Putamen (tissue), 1 donor: ENCODE results near the gene HDGF.
A peak's percentile ranks its signal among the peaks of the same experiment; 100 is the strongest.

ENCODE experiments used
- DNase-seq: peaks from one replicate; pipeline ENCODE4 v3.0.0-alpha.2; 2016; ENCODE audit warnings: low spot score

Gene HDGF

DNA sequence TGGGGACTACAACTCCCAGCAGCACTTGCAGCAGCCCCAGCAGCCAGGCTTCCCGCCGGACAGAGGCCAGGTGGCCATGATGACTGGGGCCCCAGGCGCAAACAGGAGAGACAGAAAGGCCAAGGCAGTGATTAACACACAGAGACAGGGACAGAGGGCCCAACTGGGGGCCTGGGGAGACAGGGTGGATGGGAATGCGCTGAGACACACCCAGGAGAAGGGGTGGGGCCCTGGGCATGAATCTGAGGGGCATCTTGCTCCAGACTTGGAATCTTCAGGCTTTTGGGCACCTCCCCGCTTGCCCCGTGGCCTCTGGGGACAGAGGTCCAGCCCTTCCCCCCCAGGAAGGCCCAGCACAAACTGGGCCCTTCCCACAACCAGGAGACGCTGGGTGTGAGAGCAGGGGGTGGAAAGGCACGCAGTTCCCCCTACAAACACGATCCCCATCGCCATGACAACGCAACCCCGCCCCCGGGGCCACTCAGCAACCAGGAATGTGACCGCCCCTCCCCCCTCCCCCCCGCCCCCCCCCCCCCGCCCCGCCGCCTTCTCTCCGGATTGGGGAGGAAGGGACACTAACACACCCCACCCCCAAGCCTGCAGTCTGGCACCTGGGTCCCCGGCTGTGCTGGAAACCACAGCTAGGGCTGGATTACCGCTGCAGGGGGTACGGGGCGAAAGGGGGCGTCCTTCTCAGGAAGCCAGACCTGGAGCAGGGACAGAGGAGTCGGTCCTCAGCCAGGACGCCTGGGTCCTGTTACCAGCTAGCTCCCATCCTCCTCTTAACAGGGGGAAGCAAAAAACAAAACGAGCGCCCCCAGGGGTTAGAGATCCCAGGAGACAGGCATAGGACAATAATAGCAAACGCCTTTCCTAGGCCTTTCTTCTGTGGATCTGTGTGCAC is 4.5 kb downstream of the HDGF start:
- DNase-seq: peak; percentile 80

DNA sequence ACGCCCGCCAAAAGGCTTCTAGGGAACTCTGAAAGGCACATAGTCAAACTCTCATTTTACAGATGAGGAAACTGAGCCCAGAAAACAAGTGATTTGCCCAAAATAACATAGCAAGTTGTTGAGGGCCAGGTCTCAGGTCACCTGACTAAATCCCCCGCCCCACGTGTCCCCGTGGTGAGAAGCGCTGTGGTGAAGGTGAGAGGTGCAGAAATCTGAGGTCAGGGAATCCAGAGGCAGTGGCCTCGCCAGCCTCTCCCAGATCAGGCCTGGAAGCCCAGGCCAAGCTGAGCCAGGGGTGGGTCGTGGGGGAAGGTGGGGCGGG is 5.1 kb downstream of the HDGF start:
- no peak for DNase-seq

DNA sequence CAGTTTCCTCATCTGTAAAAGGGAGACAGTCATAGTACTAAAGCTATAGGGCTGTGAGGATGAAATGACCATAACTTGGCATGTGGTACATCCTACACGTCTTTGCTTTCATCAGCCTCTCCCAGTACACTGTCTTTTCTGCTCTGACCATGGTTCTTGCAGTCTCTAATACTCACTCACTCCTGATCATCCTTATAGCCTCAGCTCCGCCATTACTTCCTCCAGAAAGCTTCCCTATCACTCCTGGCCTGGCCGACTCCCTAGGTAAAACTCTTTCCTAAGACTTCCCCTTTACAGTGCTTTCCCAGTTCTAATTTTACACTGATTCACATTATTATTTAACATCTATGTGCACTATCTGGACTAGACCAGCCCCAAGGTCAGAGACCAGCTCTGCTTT is 5.6 kb downstream of the HDGF start:
- no peak for DNase-seq

DNA sequence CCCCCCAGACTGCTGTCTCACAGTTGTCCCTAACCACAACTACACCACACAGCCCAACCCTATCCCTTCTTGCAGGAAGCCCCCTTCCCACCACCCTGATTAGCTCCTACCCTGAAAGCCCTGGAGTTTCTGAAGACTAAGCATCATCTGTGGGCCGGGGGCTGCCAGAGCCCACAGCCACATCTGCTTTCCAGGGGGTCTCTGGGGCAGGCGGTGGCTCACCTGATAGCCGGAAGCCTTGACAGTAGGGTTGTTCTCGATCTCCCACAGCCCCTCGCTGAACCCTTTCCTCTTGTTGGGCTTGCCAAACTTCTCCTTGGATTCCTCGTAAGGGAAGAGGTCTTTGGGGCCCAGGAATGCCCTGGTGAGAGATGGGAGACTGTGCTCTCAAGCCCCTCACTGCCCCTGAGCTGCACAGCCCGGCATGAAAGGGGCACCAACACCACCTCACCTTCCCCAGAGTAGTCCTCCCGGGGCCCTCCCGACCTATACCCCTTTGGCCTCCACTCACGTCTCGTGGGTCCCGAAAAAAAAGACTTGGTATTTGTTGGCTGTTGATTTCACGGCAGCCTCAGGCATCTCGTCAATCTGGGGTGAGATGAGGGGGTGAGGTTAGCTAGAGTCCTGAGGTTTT is 6.6 kb downstream of the HDGF start:
- no peak for DNase-seq

DNA sequence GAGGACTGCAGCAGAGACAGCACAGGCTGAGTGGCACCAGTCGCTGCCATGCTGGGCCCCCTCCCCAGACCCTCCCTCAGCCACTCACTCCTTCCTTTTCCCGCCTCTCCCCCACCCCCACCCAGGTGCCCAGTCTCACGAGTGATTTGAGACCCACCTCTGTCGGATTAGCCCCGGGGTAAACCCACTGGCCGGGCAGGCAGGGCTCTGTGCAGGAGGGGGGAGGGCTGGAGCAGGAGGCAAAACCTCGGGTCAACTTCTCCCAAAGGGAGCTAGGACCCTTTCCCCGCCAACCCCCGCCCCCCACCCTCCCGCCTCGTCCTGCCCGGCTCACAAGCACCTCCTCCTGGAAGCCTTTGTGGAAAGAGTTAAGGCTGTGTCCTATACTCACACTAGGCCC is 7.1 kb downstream of the HDGF start:
- DNase-seq: no peak

DNA sequence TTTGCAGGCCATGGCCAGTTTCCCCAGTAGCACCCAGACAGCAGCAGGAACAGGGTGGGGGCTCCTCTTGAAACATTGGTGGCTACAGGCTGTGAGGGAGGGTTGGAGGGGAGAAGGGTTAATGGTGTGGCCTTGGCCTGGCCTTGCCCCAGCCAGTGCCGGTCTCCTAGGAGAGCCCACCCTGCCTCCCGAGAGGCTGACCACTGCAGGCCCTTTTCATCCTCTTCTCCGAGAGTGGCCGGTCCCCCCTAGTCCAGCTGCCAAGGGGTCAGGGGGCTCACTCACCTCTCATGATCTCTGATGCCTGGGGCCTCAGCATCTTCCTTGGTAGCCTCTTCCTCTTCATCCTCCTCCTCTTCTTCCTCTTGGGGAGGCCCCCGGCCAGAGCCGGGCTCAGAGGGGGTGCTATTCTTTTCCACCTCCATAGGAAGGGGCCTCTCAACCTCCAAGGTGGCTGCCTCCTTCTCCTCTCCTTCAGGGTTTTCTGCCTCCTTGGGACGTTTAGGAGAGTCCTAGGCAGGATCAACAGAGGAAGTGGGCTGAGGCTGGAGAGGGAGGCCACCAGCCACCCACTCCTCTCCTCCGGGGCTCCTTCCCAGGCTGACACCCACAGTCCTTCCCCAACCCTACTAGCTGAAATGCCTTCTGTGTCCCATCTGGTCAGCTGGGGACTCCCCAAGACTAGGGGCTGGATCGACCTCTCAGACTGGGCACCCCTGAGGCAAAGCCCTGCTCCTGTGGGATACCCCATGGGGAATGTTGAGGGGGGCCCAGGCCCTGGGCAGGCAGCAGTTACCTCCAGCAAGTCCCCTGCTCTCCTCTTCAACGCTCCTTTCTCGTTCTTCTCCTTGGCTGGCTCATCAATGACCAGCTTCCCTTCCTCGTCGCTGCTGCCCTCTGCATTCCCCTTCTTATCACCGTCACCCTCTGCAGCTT is 7.8 kb downstream of the HDGF start:
- DNase-seq: no peak

DNA sequence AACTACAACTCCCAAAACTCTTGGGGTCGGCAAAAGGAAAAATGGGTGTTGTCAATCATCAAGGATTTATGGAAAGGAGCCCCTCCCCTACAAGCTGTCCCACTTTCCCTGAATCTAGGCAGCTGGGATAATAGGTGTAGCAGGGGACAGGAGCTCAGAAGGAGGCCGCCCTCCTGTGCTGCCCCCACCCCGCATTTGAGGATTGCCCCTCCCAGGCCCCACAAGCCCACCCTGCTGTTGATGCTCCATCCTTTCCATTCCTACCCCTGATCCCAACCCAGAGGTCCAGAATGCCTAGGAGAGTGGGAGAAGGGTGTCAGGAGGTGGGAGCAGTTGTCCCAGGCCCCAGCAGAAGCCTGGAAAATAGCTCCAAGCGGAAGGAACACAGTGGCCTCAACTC is 8.7 kb downstream of the HDGF start:
- DNase-seq: no peak

DNA sequence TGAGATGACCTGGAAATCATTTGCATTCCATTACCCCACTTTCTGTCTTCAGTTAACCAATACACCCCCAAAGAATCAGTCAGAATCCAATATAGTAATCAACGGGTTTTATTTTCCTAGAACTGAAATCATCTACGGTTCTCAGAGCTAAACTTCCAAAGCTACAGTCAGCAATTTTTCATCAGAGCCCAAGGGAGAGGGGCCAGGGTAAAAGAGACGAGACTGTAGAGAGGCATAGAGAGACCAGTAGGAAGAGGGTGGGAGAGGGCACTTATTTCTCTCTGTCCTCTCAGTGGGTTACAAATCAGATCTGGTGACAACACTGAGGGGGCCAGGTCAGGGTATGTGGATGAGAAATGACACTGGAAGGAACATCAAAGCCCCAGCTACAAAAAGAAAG is 9.5 kb downstream of the HDGF start:
- no peak for DNase-seq

DNA sequence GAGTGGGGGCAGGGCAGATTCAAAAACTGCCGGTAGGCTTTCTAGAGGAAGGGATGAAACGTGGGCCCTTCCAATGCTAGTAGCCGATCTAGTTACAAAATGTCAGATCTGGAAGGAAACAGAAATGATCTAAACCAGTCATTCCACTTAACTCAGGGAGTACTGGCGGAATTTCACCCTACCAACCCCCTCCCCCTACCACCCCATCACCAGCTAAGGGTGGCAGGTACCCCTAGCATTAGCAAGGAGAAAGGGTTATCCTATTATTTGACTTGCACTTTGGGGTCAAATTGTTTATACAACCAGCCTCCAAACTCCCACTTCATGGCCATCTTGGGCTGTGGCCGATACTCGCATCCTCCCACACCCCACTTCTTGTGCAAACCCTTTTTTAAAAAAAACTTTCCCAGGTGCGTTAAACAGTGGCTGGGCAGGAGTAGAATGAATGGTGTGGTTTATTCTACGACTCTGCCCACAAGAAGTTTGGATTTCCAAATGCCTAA is 9.9 kb downstream of the HDGF start:
- DNase-seq: no peak

DNA sequence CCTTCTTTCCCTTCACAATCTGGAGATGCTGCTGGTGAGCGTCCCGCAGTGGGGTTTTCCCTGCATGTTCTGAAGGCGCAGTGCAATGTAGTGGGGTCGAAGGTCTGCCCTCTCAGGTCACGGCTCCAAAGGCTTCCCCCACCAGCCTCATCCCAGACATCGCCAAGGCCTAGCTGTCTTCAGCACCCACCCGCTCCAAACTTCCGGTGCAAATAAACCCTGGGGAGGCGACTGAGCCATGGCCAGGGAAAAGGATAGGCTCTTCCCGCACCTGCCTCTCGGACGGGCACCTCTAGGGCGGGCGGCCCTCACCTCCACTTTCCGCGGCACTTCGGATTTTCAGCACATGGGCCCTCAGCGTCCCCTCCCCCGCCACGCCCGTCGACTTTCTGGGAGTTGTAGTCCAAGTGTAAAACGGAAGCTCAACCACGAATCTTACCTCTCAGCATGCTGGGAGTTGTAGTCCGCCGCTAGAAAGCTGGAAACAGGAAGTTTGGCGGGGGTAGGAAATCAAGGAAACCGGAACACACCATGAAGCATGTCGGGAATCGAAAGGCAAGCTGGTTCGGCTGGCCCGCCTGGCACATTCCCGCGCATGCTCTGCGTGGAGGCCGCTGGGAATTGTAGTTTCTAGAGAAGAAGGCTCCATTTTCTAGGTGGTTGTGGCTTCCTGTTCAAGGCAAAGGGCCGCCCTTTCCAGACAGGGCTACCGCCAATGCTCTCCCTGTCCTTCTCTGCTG is 10.6 kb downstream of the HDGF start, which contains the start of gene MRPL24:
TSS of gene MRPL24 (minus strand) at position 348 of the 740 bp plus-strand sequence. CDS start 2,384 bp downstream, outside the sequence.
- peak; percentile 100 for DNase-seq

DNA sequence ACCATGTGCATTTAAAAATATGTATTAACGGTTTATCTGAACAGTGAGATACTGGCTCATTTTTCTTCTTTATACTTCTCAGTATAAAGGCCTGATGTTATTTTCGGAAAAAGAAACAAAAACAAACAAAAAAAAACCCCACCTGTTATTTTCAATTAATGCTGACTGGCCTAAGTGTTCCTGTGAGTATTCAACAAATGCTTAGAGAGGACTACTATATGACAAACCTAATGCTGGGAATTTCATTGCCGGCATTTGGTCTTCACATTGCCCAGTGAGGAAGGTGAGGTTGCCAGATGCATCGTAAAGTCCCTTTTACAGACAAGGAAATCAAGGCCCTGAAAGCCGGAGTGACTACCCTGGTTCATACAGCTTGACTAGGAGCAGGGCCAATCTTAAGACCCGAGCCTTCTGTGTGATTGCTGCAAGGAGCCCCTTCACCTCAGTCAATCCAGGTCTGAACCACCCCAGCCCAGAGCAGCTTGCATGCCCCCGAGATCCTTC is 11.2 kb downstream of the HDGF start:
- DNase-seq: no peak

DNA sequence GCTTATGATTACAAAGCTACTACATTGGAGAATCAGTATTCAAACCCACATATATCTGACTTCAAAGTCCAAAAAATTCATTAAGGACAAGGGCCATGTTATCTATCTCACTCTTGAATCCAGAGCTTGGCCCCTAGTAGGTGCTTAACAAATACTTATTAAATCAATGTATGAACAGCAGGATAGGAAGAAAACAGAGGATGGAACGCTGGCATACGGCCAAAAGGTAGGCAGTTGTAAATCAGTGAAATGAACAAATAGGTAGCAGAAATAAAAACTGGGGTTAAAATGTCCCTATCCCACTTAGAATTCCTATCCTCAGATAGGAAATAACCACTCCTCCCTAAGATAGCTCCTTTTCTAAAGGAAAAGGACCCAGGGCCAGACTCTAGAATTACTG is 12.6 kb downstream of the HDGF start:
- DNase-seq: no peak

DNA sequence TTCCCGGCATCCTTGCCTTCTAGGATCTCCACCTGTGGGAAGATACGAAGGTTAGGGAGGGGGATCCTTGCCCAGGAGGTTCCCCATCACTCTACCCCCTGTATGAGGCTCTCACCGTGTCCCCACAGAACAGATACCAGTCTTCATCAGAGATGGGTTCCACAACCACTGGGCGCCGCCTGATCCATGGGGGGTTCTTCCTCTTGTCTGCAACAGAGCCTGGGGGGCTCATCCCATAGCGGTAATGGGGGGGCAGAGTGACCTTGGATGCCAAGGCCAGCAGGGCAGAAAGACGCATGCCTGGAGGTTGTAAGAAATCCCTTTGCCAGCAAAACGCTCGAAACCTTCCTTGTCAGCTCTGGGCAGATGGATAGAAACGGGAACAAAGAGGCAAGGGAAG is 13.1 kb downstream of the HDGF start:
- no peak for DNase-seq

DNA sequence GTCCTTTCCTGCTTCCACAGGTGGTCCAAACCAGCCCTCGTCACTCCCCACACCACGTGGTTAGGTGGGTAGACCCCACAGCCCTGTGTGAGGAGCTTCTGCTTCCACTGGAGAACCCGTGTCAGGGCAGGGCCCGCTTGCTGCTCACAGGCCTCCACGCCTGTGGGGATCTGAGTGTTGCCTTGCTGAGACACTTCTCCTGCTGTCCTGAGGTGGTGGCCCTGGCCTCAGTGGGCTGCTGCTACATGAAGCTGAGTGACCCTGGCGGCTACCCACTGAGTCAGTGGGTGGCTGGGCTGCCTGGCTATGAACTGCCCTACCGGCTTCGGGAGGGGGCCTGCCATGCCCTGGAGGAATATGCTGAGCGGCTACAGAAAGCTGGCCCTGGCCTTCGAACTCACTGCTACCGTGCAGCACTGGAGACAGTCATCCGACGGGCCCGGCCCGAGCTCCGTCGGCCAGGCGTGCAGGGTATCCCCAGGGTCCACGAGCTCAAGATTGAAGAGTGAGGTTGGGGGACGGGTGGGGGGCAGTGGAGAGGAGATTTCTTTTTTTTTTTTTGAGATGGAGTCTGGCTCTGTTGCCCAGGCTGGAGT is 17.4 kb downstream of the HDGF start:
- DNase-seq: no peak

DNA sequence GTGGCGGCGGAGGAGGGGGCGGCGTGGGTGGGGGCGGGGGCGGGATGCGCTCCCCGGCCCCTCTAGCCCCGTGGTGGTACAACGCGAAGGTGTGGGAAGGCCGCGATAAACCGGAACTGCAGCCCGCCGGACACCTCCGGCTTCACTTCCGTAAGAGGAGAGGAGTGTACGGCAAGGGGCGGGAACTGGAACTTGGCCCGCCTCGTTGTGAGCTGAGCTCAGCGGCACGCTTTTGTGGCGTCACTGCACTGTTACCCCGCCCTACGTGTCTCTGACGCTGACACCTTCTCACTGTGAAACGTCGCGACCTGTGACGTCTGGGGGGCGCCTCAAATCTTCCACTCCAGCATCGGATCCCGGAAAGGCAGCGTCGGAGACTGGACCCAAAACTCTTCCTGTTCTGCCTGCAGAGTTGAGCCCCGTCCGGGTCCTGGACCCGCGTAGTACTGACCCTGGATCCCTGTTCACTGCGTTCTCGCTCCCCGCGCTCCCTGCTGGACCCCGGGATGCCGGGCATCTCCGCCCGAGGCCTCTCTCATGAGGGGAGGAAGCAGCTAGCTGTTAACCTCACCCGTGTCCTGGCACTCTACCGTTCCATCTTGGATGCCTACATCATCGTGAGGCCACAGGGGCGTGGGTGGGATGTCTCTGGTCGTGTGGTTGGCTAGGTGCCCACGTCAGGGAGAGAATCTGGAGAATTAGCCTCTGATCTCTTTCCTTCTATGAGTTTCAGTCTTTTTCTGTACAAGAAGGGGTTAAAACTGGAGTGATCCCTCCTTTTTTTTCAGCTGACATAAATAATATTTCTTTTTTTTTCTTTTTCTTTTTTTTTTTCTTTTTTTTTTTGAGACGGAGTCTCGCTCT is 22.6 kb downstream of the HDGF start, which contains the start of gene ISG20L2:
TSS of gene ISG20L2 (minus strand) at position 168 of the 864 bp plus-strand sequence. CDS start 1,114 bp downstream, outside the sequence.
- peak; percentile 94 for DNase-seq

DNA sequence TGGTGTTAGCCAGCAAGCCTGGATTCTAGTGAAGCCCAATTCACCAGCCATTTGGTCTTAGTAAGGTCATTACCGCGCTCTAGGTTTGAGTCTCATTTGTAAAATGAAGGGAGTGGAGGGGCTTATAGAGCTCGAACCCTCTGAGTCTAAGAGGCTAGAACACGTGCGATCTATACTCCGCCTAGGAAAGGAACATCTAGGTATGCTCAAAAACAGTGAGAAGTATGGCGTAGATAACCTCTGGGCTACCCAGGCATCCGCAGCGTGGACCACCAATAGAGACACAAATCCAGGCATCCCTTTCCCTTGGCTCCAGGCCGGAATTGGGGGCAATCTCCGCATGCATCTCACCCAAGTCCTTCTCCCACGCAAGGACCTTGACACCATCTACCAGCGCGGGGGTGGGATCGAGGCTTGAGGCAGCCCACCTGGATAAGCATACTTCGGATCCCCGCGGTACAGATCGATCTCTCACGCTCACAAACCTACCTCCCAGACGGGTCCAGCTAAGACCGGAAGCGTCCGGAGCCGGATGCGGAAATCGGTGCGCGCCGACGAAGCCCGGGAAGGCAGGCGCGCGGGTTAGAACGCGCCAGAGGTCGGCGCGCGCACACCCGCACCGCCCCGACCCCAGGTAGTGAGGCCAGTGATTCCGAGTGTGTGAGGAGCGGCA is 23.4 kb downstream of the HDGF start, which contains the start of gene METTL25B:
TSS of gene METTL25B (plus strand) at position 544 of the 673 bp plus-strand sequence. CDS start 636 bp downstream, outside the sequence.
- DNase-seq: peak; percentile 82

DNA sequence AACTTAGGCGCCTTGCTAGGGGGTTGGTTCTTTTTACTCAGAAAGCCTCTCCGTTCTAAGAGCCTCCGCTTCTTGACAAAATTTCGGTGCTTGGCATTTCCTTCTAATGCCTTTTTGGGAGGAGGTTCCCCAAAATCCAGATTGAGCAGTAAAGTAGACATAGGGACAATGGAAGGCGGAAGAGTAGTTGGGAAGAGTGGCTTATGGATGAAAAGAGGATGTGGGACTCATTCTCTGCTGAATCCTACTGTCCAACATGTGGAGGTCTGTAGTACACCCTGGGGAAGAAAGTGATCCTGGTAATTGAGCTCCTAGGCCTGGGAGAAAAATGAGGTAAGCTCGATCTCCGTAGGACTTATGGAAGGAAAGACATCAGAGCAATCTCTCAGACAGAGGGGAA is 24.0 kb downstream of the HDGF start:
- DNase-seq: no peak

DNA sequence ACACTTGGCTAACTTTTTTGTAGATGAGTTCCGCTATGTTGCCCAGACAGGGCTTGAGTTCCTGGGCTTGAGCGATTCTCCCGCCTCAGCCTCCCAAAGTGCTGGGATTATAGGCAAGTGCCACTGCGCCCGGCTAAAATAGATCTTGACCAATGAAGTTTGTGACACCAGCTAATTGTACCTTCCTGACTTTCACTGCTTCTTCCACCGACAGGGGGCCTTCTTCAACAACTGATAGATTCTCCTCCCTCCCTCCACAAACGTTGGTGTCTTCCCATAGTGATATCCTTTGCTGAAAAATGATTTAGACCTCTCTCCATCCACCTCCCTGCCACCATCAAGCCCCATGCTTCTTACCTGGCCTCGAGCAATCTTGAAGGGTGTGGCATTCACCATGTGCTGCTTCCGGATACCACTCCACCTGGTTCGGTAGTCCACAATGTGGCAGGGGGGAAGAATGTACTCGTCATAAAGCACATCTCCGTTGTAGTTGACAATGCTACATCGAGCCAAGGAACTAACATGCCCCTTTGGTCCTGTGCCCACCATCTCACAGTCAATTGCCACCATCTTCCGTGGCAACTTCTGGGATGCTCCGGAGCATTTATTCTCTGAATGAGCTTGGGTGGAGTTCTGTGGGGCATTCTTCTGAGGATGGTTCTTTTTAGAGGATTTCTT is 24.8 kb downstream of the HDGF start:
- DNase-seq: no peak
